IMR-90 (cell line): ENCODE measurements around the gene COPS9. TPM values are rescaled to one million over a fixed set of nuclear protein-coding genes. Genes with fewer than 3 reads are reported as not detected.

Source experiments
- ATAC-seq: fragments of 200-7000 bp; cut with Tn5 transposase; 2 replicates; pipeline ENCODE4 v1.9.1; 2020; ENCODE audit warnings: low read depth, mild to moderate bottlenecking, moderate library complexity
- BruUV-seq: library from RNA; stranded (reverse); fragments of 400-500 nt; replicated peaks from 2 replicates; lab custom pipeline; 2021; lab: Mats Ljungman, UMichigan
- CTCF ChIA-PET: fragments of 300-600 bp; formaldehyde crosslinking; extraction: SDS; loops from one replicate; lab custom pipeline; 2021; ENCODE audit warnings: antibody characterized with exemption; lab: Yijun Ruan, JAX
- POLR2A ChIA-PET: fragments of 300-600 bp; sonication (Branson Sonifier 250); formaldehyde crosslinking; loops from one replicate; lab custom pipeline; 2022; ENCODE audit warnings: antibody characterized with exemption; ENCODE audit not compliant: unreplicated experiment; lab: Charles Lee
- DNase-seq: peaks from one replicate; pipeline ENCODE4 v3.0.0; 2013
- H2AFZ ChIP-seq: replicated peaks from 2 replicates; pipeline ENCODE3; 2013; ENCODE audit warnings: low read length, mild to moderate bottlenecking; ENCODE audit not compliant: poor library complexity
- H2AK5ac ChIP-seq: 2 replicates; pipeline ENCODE4 v1.6.1; 2013; ENCODE audit warnings: low read depth, low read length, inconsistent platforms
- H2AK9ac ChIP-seq: replicated peaks from 2 replicates; pipeline ENCODE3; 2013; ENCODE audit warnings: mild to moderate bottlenecking, low read depth, low read length, moderate library complexity; ENCODE audit not compliant: poor library complexity
- H2BK120ac ChIP-seq: 2 replicates; pipeline ENCODE4 v1.6.1; 2013; ENCODE audit warnings: low read depth, low read length, inconsistent platforms
- H2BK15ac ChIP-seq: 3 replicates; pipeline ENCODE4 v1.6.1; 2013; ENCODE audit warnings: low read depth, low read length, inconsistent platforms
- H2BK20ac ChIP-seq: 2 replicates; pipeline ENCODE4 v1.6.1; 2013; ENCODE audit warnings: low read depth, mild to moderate bottlenecking, inconsistent platforms, low read length, moderate library complexity
- H2BK5ac ChIP-seq: 2 replicates; pipeline ENCODE4 v1.6.1; 2013; ENCODE audit warnings: mild to moderate bottlenecking, low read depth, low read length, inconsistent platforms; ENCODE audit not compliant: poor library complexity, severe bottlenecking
- H3K14ac ChIP-seq: replicated peaks from 2 replicates; pipeline ENCODE4 v1.6.1; 2013; ENCODE audit warnings: low read depth, low read length, inconsistent platforms
- H3K18ac ChIP-seq: 2 replicates; pipeline ENCODE4 v1.6.1; 2013; ENCODE audit warnings: low read depth, low read length, control low read depth
- H3K23ac ChIP-seq: 2 replicates; pipeline ENCODE4 v1.6.1; 2013; ENCODE audit warnings: low read depth, low read length, inconsistent platforms
- H3K27ac ChIP-seq: 2 replicates; pipeline ENCODE4 v1.5.1; 2013; ENCODE audit warnings: mild to moderate bottlenecking, control low read depth, low read length; ENCODE audit not compliant: insufficient read depth
- H3K27me3 ChIP-seq: 2 replicates; pipeline ENCODE4 v1.6.1; 2013; ENCODE audit warnings: low read length; ENCODE audit not compliant: control insufficient read depth, insufficient read depth
- H3K36me3 ChIP-seq: 2 replicates; pipeline ENCODE4 v1.6.1; 2013; ENCODE audit warnings: low read length, mixed read lengths; ENCODE audit not compliant: control insufficient read depth, insufficient read depth
- H3K4ac ChIP-seq: 2 replicates; pipeline ENCODE4 v1.6.1; 2013; ENCODE audit warnings: low read depth, low read length, inconsistent platforms
- H3K4me1 ChIP-seq: 2 replicates; pipeline ENCODE4 v1.6.1; 2013; ENCODE audit warnings: low read length, mixed read lengths; ENCODE audit not compliant: control insufficient read depth, insufficient read depth
- H3K4me2 ChIP-seq: 2 replicates; pipeline ENCODE4 v1.6.1; 2013; ENCODE audit warnings: low read depth, mild to moderate bottlenecking, control low read depth, low read length, moderate library complexity
- H3K4me3 ChIP-seq: 2 replicates; pipeline ENCODE4 v1.5.1; 2013; ENCODE audit warnings: low read depth, mild to moderate bottlenecking, control low read depth, low read length, moderate library complexity; ENCODE audit not compliant: insufficient read depth
- H3K56ac ChIP-seq: 2 replicates; pipeline ENCODE4 v1.6.1; 2013; ENCODE audit warnings: low read length, inconsistent platforms; ENCODE audit not compliant: insufficient read depth; ENCODE audit errors: extremely low read depth
- H3K79me1 ChIP-seq, 2 experiments: 2 replicates each; pipeline ENCODE4 v1.6.1; 2013; ENCODE audit warnings: low read length in 2 of 2, inconsistent platforms in 1 of 2, low read depth in 1 of 2
- H3K9ac ChIP-seq: 2 replicates; pipeline ENCODE4 v1.6.1; 2013; ENCODE audit warnings: low read depth, low read length, control low read depth
- H3K9me1 ChIP-seq: 2 replicates; pipeline ENCODE4 v1.6.1; 2013; ENCODE audit warnings: low read length, inconsistent platforms; ENCODE audit not compliant: insufficient read depth
- H3K9me3 ChIP-seq: 2 replicates; pipeline ENCODE4 v1.6.1; 2013; ENCODE audit warnings: low read length; ENCODE audit not compliant: control insufficient read depth, insufficient read depth
- H4K20me1 ChIP-seq: 2 replicates; pipeline ENCODE4 v1.6.1; 2013; ENCODE audit warnings: low read length, inconsistent platforms; ENCODE audit not compliant: insufficient read depth
- H4K5ac ChIP-seq: 2 replicates; pipeline ENCODE4 v1.6.1; 2013; ENCODE audit warnings: mild to moderate bottlenecking, low read depth, low read length, control low read depth
- H4K8ac ChIP-seq, 2 experiments: 2 replicates each; pipeline ENCODE4 v1.6.1; 2013; ENCODE audit warnings: low read depth in 2 of 2, low read length in 2 of 2, control low read depth in 1 of 2, inconsistent platforms in 1 of 2
- H4K91ac ChIP-seq: 2 replicates; pipeline ENCODE4 v1.6.1; 2013; ENCODE audit warnings: low read depth, low read length, inconsistent platforms; ENCODE audit not compliant: insufficient read depth
- CEBPB ChIP-seq: IDR thresholded peaks from 2 replicates; pipeline ENCODE4 v1.6.1; 2012; ENCODE audit warnings: low read depth, low read length, improper control_type of control experiment
- CHD1 ChIP-seq: IDR thresholded peaks from 2 replicates; pipeline ENCODE4 v1.6.1; 2012; ENCODE audit warnings: low read depth, low read length, improper control_type of control experiment
- MAFK ChIP-seq: IDR thresholded peaks from 2 replicates; pipeline ENCODE4 v1.6.1; 2012; ENCODE audit warnings: low read depth, low read length, improper control_type of control experiment
- MXI1 ChIP-seq: IDR thresholded peaks from 2 replicates; pipeline ENCODE4 v1.6.1; 2012; ENCODE audit warnings: low read depth, mild to moderate bottlenecking, low read length, moderate library complexity, borderline replicate concordance
- NFE2L2 ChIP-seq: fragments of 150-350 bp; IDR thresholded peaks from 2 replicates; pipeline ENCODE4 v1.6.1; 2016; ENCODE audit warnings: low read depth, mild to moderate bottlenecking, low read length
- POLR2A ChIP-seq: IDR thresholded peaks from 2 replicates; pipeline ENCODE4 v1.6.1; 2012; ENCODE audit warnings: mild to moderate bottlenecking, low read depth, low read length
- RAD21 ChIP-seq: IDR thresholded peaks from 2 replicates; pipeline ENCODE4 v1.6.1; 2012; ENCODE audit warnings: low read length, improper control_type of control experiment
- RCOR1 ChIP-seq: IDR thresholded peaks from 2 replicates; pipeline ENCODE4 v1.6.1; 2012; ENCODE audit warnings: mild to moderate bottlenecking, low read length, improper control_type of control experiment; ENCODE audit not compliant: insufficient replicate concordance
- RFX5 ChIP-seq: IDR thresholded peaks from 2 replicates; pipeline ENCODE4 v1.8.0; 2012; ENCODE audit warnings: low read depth, mild to moderate bottlenecking, low read length, moderate library complexity
- SMC3 ChIP-seq: fragments of 150-350 bp; IDR thresholded peaks from 2 replicates; pipeline ENCODE4 v1.6.1; 2016; ENCODE audit warnings: low read depth, mild to moderate bottlenecking, antibody characterized with exemption, low read length, moderate library complexity
- WGBS, 2 experiments: methylation state at CpG; one replicate each; pipeline versions ENCODE4 v1.1.5 to v1.1.7; 2013; ENCODE audit warnings: missing lambda C conversion rate in 2 of 2; ENCODE audit not compliant: insufficient read length in 1 of 2; ENCODE audit errors: extremely low coverage in 2 of 2; 5-methylcytosine and 5-hydroxymethylcytosine counted together
- dilution Hi-C: fragments of 300-500 bp; cut with HindIII; formaldehyde crosslinking; loops from one replicate; pipeline ENCODE4 v1.14.3; 2018; ENCODE audit warnings: low sequenced_read_pairs; ENCODE audit not compliant: unreplicated experiment
- in situ Hi-C: fragments of 300-500 bp; cut with MboI; formaldehyde crosslinking; loops from 3 replicates; pipeline ENCODE4 v1.14.3; 2019; ENCODE audit warnings: low sequenced_read_pairs, inconsistent platforms, mixed read lengths
- intact Hi-C: fragments of 100-400 bp; cut with micrococcal nuclease; formaldehyde crosslinking; loops from 2 replicates; pipeline ENCODE4 v1.10.0; 2022
- polyA plus RNA-seq, 3 experiments: library from polyadenylated mRNA; depleted of rRNA; stranded (reverse); fragments of >200 nt; gene quantifications; 2 replicates each; pipeline ENCODE4 v1.2.3, GENCODE V29; 2012; ENCODE audit warnings: low replicate concordance in 1 of 3
- total RNA-seq: library from RNA; depleted of rRNA; stranded (reverse); fragments of >200 nt; gene quantifications from 2 replicates; pipeline ENCODE4 v1.2.3, GENCODE V29; 2012
- TF ChIP-seq, protein P1 (sequence below): fragments of 150-350 bp; IDR thresholded peaks from 2 replicates; pipeline ENCODE4 v1.6.1; 2016; ENCODE audit warnings: low read depth, mild to moderate bottlenecking, low read length, moderate library complexity, borderline replicate concordance
- TF ChIP-seq, protein P2 (sequence below): fragments of 150-350 bp; IDR thresholded peaks from 2 replicates; pipeline ENCODE4 v1.6.1; 2017; ENCODE audit warnings: mild to moderate bottlenecking, antibody characterized with exemption, low read length, low read depth

COPS9 gene
- total and polyA plus RNA-seq, 2 of the 4 experiments (the other 2 are of a cell fraction): 85.9 to 309 TPM

DNA sequence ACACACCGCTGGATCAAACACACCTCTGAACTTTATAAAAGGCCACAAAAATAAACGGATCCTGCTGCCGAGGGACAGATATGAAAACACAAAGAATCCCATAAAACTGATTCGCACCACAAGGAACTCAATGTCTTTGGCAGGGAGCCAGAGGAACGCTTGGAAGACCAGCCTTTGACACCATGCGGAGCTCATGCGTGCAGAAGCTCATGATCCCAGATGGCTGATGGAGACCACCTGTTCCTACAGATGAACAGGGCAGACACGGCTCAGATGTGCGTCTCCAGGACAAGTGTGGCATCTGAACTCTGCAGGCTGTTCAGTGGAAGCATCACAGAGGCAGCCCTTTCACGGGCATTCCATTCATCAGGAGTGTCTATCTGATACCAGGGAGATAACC is 24.9 kb downstream of the COPS9 start:
- TF ChIP-seq, protein P1, sequence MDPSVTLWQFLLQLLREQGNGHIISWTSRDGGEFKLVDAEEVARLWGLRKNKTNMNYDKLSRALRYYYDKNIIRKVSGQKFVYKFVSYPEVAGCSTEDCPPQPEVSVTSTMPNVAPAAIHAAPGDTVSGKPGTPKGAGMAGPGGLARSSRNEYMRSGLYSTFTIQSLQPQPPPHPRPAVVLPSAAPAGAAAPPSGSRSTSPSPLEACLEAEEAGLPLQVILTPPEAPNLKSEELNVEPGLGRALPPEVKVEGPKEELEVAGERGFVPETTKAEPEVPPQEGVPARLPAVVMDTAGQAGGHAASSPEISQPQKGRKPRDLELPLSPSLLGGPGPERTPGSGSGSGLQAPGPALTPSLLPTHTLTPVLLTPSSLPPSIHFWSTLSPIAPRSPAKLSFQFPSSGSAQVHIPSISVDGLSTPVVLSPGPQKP: no peak
- no peak for TF ChIP-seq SMC3
- no peak for TF ChIP-seq RAD21
- TF ChIP-seq CEBPB: no peak
- no peak for TF ChIP-seq RFX5
- no peak for TF ChIP-seq CHD1
- TF ChIP-seq MXI1: no peak
- TF ChIP-seq POLR2A: no peak
- TF ChIP-seq MAFK: no peak
- TF ChIP-seq RCOR1: no peak
- TF ChIP-seq, protein P2, sequence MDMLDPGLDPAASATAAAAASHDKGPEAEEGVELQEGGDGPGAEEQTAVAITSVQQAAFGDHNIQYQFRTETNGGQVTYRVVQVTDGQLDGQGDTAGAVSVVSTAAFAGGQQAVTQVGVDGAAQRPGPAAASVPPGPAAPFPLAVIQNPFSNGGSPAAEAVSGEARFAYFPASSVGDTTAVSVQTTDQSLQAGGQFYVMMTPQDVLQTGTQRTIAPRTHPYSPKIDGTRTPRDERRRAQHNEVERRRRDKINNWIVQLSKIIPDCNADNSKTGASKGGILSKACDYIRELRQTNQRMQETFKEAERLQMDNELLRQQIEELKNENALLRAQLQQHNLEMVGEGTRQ: no peak
- TF ChIP-seq NFE2L2: no peak
- no peak overlapping the region for H2BK5ac ChIP-seq
- dilution Hi-C loops: no loop called here
- H3K4me2 ChIP-seq: no peak overlapping the region
- no peak overlapping the region for H2BK15ac ChIP-seq
- H3K4me1 ChIP-seq: no peaks in the 10 kb centered on the region
- peak overlapping the region; percentile 43 for H2AFZ ChIP-seq
- no peak overlapping the region for H2BK20ac ChIP-seq
- no peak overlapping the region for H3K4ac ChIP-seq
- BruUV-seq: no TSS peak
- H4K8ac ChIP-seq: no peak overlapping the region
- no peak overlapping the region for H3K56ac ChIP-seq
- ChIA-PET POLR2A (no interaction called here), CTCF (no interaction called here)
- peak; percentile 0 for DNase-seq
- no peak overlapping the region for H2BK120ac ChIP-seq
- H3K18ac ChIP-seq: no peak overlapping the region
- H3K27ac ChIP-seq: no peak overlapping the region
- H3K23ac ChIP-seq: no peak overlapping the region
- WGBS, 2 experiments: 11% methylated on average over 9 of the region's 10 CpGs; no CpG with 5 or more reads in 1 of the 2 experiments
- H3K4me3 ChIP-seq: no peak overlapping the region
- peaks cover 2% of the 10 kb centered on the region; the same call in 1 of the 2 replicates for H3K9me1 ChIP-seq
- H3K36me3 ChIP-seq: no peaks in the 10 kb centered on the region
- H2AK5ac ChIP-seq: no peak overlapping the region
- no peak overlapping the region for H4K91ac ChIP-seq
- no peak for ATAC-seq
- H4K20me1 ChIP-seq: no peaks in the 10 kb centered on the region
- intact Hi-C loops: no loop called here
- in situ Hi-C loops: no loop called here
- no peaks in the 10 kb centered on the region for H3K9me3 ChIP-seq
- no peak overlapping the region for H3K9ac ChIP-seq
- H4K5ac ChIP-seq: no peak overlapping the region
- peaks cover 14% of the 10 kb centered on the region for H3K27me3 ChIP-seq
- no peaks in the 10 kb centered on the region for H3K79me1 ChIP-seq
- H2AK9ac ChIP-seq: no peak overlapping the region
- H3K14ac ChIP-seq: no peak overlapping the region
